DMS 273 (cell line): ENCODE measurements around the gene MAP10.
A peak's percentile ranks its signal among the peaks of the same experiment; 100 is the strongest.

ENCODE experiments used
- DNase-seq: peaks from one replicate; lab custom pipeline; 2025; ENCODE audit not compliant: unreplicated experiment; lab: John Stamatoyannopoulos, UW

MAP10 gene

GRCh38 chr1:232795497-232796053, 9.6 kb upstream of the MAP10 start:
- DNase-seq: no peak

GRCh38 chr1:232797856-232798510, 7.2 kb upstream of the MAP10 start:
- DNase-seq: no peak

- no peak for DNase-seq
Measured at GRCh38 chr1:232798920-232799319, 6.3 kb upstream of the MAP10 start.

GRCh38 chr1:232806186-232806510, 932 bp downstream of the MAP10 start:
- DNase-seq: no peak

GRCh38 chr1:232810856-232811255, 5.6 kb downstream of the MAP10 start:
- no peak for DNase-seq

- DNase-seq: no peak
Measured at GRCh38 chr1:232812560-232812959, 7.3 kb downstream of the MAP10 start.

- no peak for DNase-seq
Measured at GRCh38 chr1:232813097-232813496, 7.9 kb downstream of the MAP10 start.

GRCh38 chr1:232813760-232814159, 8.5 kb downstream of the MAP10 start:
- no peak for DNase-seq

GRCh38 chr1:232816324-232816723, 11.1 kb downstream of the MAP10 start:
- no peak for DNase-seq

- no peak for DNase-seq
Measured at GRCh38 chr1:232818040-232818439, 12.8 kb downstream of the MAP10 start.

- DNase-seq: no peak
Measured at GRCh38 chr1:232820431-232820830, 15.2 kb downstream of the MAP10 start.

- no peak for DNase-seq
Measured at GRCh38 chr1:232822530-232822929, 17.3 kb downstream of the MAP10 start.

- no peak for DNase-seq
Measured at GRCh38 chr1:232826318-232826717, 21.1 kb downstream of the MAP10 start.

- DNase-seq: no peak
Measured at GRCh38 chr1:232830661-232831060, 25.4 kb downstream of the MAP10 start.

- DNase-seq: no peak
Measured at GRCh38 chr1:232831895-232832294, 26.7 kb downstream of the MAP10 start.

- DNase-seq: peak; percentile 63
Measured at GRCh38 chr1:232834066-232834465, 28.9 kb downstream of the MAP10 start.

GRCh38 chr1:232835166-232835565, 29.9 kb downstream of the MAP10 start:
- DNase-seq: no peak

- no peak for DNase-seq
Measured at GRCh38 chr1:232837087-232837486, 31.9 kb downstream of the MAP10 start.

- no peak for DNase-seq
Measured at GRCh38 chr1:232841823-232842565, 36.8 kb downstream of the MAP10 start.

- DNase-seq: no peak
Measured at GRCh38 chr1:232844791-232845190, 39.6 kb downstream of the MAP10 start.

GRCh38 chr1:232845406-232845955, 40.3 kb downstream of the MAP10 start:
- DNase-seq: no peak

- DNase-seq: no peak
Measured at GRCh38 chr1:232851532-232851931, 46.3 kb downstream of the MAP10 start.
